Activated gamma-delta T cell (primary cell): ENCODE data around the gene VWA3A.
"Not testable (repeated sequence)": the region's sequence is repeated elsewhere in the genome, so short reads cannot be mapped to it uniquely, and the experiment has no call there.

ENCODE experiments used
- DNase-seq: peaks from one replicate; lab custom pipeline; 2025; lab: John Stamatoyannopoulos, UW
- total RNA-seq, 2 donors: gene quantifications; one replicate each; lab custom pipeline; 2026; lab: John Stamatoyannopoulos, UW

VWA3A gene
- total RNA-seq: 0.52 to 0.72 reads per million in 2 donors

DNA sequence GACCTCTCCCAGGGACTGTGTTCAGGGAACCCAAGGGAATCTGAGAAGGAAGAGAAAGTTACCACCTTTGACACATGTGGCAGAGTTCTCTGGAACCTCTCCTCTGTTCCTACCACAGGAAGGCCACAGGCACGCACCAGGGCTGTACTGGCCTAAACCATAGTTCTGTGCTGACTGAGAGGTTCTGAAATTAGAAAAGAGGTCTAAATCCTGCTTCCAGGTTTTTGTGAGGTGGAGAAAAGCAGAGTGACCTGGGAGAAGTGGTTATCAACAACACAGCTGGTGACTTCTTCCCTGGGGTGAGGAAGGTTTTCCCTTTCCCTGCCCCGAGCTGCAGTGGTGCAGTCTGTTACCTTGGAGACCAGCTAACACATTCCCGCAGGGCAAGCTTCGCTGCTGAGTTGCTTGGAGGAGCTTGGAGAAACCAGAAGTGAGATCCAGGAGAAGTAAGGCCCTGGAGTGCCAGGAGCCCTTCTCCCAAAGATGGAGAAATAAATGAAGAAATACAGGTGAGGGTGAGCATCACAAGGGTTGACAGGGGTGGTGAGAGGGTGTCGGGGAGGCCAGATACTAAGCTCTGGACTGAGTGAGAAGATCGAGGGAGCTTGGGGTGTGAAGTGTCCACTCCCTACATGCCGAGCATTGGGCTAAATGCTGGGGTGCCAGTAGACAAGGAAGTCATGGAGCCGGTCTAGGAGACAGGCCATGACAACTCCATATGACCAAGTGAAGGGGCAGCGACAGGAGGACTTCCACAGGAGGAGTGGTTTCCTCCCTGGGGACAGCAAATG lies at the start of gene VWA3A:
Gene VWA3A (plus strand): TSS at position 399 of the 791 bp plus-strand sequence. CDS start 97 bp downstream, at position 496.
- DNase-seq: no peak

- not testable (repeated sequence) for DNase-seq
Observed at GRCh38 chr16:22043882-22044281, 48.5 kb upstream of the VWA3A start.

DNA sequence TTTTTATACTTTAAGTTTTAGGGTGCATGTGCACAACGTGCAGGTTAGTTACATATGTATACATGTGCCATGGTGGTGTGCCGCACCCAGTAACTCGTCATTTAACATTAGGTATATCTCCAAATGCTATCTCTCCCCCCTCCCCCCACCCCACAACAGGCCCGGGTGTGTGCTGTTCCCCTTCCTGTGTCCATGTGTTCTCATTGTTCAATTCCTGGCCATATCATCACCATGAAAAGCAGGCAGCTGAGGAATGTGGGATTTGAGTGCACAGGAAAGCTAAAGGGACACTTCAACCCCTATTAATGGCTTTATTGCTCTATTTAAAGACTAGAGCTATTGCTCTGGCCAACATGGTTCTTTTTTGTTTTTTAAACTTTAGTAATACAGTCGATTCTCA lies 46.5 kb upstream of the VWA3A start:
- not testable (repeated sequence) for DNase-seq

GRCh38 chr16:22050963-22051362 lies 41.4 kb upstream of the VWA3A start:
- no peak for DNase-seq

- no peak for DNase-seq
Observed at GRCh38 chr16:22052980-22053379, 39.4 kb upstream of the VWA3A start.

GRCh38 chr16:22053921-22054341 lies 38.4 kb upstream of the VWA3A start:
- DNase-seq: no peak

DNA sequence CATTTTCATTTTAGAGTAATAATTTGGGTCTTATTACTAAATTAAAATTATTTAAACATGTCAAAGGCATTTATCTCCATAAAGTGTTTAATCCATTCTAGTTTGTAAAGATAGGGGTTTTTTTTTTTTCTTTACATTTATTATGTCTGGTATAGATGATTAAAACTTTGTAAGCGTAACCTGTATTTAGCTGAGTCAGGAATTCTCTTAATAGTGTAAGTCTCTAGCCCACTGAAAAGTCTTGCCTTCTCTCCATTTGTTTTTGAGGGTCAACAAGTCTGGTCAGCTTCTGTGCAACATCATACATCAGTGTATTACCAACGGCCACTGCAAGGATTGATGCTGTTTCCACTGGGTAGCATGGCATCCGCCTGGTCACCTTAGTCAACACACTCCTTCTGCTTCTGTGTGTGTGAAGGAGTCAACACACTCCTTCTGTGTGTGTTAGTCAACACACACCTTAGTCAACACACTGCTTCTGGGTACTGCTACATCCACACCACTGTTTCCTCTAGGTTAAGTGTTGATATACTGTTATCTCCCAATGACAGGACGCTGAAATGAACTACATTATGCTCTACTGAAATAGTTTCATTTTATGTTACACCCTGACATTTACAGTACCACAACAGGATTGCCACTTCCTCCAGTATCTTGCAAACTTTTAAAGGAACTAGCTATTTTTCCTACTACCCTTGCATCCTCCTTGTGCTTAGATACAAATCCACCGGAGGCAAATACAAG lies 37.3 kb upstream of the VWA3A start:
- DNase-seq: no peak

DNA sequence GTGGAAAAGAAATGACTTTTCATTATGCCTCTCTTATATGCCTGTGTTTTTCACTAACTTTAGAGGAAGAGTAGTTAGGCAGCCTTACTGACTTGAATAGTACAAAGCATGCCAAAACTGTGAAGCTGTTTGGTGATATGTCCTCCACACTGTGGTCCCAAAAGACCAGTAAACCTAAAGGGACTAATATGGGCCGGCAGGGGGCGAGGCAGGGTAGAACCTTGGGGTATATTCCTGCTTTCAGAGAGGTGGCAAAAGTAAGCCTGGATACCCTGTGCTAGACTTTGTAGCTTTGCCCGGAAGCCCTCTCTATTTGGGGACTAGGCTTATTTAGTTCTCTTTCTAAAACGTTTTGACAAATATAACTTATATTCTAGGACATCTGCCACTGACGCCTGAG lies 36.5 kb upstream of the VWA3A start:
- no peak for DNase-seq

- DNase-seq: no peak
Observed at GRCh38 chr16:22063888-22064467, 28.4 kb upstream of the VWA3A start.

DNA sequence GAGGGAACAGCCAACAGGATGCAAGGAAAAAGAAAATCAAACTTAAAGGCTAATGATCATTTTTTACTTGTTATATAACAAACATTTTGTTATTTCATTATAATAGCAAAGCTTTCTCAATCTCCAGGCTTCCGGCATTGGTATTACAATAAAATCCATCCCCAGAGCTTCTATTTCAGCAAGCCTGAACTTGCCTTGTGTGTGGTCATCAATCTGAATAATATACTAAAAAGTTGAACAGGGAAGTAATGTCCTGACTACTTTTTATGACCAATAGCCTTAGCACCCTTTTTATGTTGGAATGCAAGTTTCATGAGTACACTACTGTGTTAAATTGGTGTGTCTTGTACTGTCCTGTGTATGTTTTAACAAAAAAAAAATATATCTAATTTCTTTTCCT lies 27.1 kb upstream of the VWA3A start:
- DNase-seq: no peak

DNA sequence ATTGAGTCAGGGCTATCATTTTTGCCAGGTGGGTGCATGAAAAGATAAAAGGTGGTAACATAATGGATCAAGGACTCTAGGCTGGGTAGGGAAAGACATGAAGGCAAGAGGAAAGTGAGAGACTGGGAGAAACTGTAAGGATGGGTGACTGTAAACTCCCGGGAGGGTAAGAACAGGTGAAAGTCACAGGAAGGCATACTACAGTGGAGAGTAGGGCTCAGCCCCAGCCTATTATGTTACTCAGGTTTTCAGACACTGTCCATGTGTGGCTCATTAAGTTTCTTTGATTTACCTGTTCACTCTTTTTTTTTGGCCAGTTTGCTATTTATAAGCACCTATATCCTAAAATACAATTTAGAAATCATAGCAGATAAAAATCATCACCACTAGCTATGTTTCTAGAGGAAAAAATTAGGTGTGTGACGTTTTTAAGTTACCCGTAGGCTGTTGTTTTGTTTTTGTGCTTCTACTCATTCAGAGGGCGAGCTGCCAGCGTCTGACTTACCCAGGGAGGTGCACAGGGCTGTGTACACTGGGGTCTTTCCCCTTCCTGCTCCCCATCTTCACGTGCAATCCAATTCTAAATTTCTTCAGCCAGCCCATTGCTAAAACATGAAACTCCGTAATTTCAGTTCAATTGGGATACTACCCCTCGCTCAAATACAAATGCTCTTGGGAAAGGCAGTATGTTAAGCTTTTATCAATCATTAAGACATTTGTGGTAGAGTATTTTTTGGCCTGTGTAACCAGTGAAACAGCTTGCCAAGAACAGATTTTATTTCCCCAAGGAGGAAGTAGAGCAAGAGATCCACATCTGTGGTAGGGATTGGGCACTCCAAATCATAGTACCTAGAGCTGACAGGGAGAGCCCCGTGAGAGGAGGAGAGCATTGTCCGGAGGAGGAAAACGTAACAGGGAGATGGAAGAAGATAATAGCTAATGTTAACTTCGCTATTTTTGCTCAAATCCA lies 21.7 kb upstream of the VWA3A start:
- DNase-seq: no peak

DNA sequence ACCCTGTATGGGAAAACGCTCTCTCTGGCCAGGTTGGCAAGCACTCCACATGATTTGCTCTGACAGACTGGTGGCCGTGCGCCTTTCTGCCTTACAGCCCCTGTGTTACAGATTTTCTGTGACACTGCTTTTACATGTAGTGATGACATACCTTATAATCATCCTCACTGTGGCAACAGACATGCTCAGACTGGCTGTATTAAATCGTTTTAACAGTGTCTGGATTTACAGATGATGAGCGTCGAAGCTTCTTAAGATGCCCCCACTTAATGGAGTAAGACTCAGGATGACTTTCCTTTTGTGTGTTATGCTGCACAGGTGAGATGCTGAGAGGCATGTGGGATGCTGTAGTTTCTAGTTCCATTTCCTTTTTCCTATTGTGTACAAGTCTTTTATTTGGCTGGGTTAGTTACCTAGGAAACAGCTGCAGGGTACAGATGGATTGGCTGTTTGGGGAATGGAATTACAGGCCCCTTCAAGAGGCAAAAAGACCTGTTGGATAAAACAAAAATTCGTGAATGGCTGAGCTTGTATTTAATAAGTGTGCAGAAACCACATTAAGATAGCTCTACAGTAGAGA lies 20.9 kb upstream of the VWA3A start:
- no peak for DNase-seq

- no peak for DNase-seq
Observed at GRCh38 chr16:22073350-22073749, 19.0 kb upstream of the VWA3A start.

- DNase-seq: no peak
Observed at GRCh38 chr16:22075043-22075757, 17.1 kb upstream of the VWA3A start.

DNA sequence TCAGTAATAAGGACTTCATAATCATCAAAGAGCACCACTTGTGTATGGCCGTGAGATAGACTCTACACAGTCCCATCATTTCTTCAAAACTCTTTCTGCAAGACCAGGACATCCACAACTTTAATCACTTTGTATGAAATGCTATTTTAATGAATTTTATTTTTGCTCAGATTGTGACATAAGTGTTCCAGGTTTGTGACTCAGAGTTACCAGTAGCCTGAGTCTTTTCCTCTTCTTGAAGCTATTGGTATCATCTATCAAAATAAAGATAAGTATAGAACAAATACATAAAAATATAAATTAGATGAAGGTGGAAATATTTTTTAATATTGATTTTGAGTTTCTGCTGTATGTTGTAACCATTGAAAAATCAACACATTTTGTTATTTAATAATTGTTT lies 16.6 kb upstream of the VWA3A start:
- DNase-seq: no peak

DNA sequence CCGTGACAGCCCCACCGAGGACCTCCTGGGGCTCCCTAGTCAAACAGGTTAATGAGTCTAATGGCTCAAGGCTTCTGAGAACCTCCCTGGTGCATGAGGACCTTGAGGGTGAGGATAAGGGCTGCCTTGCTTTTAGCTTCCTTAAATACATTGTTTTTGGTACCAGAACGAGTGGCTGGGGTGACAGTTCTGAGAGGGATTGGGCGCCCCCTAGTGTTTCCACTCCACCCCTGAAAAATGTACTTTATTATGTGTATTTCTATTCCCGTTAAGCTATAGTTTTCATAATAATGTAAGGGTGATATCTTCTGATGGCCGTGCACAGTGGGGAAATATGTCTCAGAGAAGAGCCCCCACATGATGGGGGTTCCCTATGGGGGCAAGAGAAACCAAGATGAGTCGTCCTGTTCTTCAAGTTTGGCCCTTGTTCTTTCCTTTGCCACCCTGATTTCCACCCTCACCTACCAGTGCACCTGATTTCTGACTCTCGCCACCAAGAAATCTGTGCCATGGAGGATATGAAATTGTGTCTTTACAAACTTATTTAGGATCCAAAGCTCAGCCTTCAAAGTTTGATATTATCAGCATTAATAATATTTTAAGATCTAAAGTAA lies 14.5 kb upstream of the VWA3A start:
- DNase-seq: no peak

DNA sequence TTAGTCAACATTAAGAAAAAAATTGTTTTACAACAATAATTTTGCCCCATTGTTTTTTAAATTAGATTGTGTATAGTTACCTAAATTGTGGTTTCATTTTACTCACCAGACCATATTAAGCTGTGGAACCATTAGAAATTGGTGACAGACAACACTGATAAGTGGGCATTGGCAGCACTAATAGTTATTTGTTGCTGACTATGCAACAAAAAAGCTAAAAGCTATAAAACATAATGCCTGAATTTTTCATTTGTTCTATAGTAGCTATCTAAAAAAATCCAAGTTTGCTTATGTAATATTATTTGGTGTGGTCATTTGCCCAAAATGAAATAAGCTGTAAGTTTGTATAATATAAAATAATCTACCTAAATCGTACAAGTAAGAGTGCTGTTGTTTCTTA lies 13.7 kb upstream of the VWA3A start:
- no peak for DNase-seq

GRCh38 chr16:22081050-22081449 lies 11.3 kb upstream of the VWA3A start:
- no peak for DNase-seq

DNA sequence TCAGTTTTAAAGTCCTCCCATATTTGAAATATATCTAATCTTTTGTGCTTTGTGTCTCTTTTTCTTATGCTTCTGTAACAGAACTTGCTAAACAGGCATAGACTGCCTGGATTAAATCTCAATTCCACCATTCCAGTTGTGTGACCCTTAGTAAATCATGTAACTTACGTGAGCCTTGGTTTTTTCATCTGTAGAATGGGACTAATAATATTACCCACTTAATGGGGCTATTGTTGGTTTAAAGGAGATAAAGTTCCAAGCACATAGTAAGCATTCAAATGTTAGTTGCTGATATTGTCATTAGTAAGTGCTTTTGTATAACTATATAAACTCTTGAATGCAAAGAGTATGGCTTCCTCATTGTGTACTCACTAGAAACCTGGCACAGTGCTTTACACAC lies 5.9 kb upstream of the VWA3A start:
- no peak for DNase-seq

- no peak for DNase-seq
Observed at GRCh38 chr16:22088642-22089041, 3.7 kb upstream of the VWA3A start.
